Testis (tissue), 3 donors: ENCODE measurements around the gene GFPT2. TPM values are rescaled to one million over a fixed set of nuclear protein-coding genes. Genes with fewer than 3 reads are reported as not detected.

Experiments used
- DNase-seq: peaks from one replicate; pipeline ENCODE4 v3.0.0-alpha.2; 2019
- H3K27ac ChIP-seq, 2 donors: fragments of 200-600 bp; sonication (generic); one replicate each; pipeline ENCODE4 v1.5.1; 2019
- H3K27me3 ChIP-seq: fragments of 200-600 bp; sonication (generic); one replicate; pipeline ENCODE4 v1.5.1; 2019
- H3K36me3 ChIP-seq: fragments of 200-600 bp; sonication (generic); one replicate; pipeline ENCODE4 v1.5.1; 2017; ENCODE audit warnings: low read depth; ENCODE audit errors: missing control alignments
- H3K4me1 ChIP-seq: fragments of 200-600 bp; sonication (generic); one replicate; pipeline ENCODE4 v1.5.1; 2019
- H3K4me3 ChIP-seq, 2 donors: fragments of 200-600 bp; sonication (generic); one replicate each; pipeline ENCODE4 v1.5.1; 2017 to 2019
- H3K9me3 ChIP-seq: fragments of 200-600 bp; sonication (generic); one replicate; pipeline ENCODE4 v1.5.1; 2017
- POLR2A ChIP-seq: fragments of 450-650 bp; IDR thresholded peaks from one replicate; pipeline ENCODE4 v1.6.1; 2017; ENCODE audit warnings: antibody characterized with exemption, mild to moderate bottlenecking, moderate library complexity
- WGBS, 2 donors: methylation state at CpG; one replicate each; pipeline ENCODE4 v1.1.5; 2018; 5-methylcytosine and 5-hydroxymethylcytosine counted together
- intact Hi-C: fragments of 100-400 bp; cut with DNase I; formaldehyde crosslinking; loops from one replicate; pipeline ENCODE4 v1.15.1; 2023; ENCODE audit warnings: low total_unique reads
- polyA plus RNA-seq: library from polyadenylated mRNA; stranded (reverse); fragments of 350-450 nt; fragmentation: Illumina TruSeq; extraction: RNeasy Lipid Tissue Mini Kit (QIAGEN cat#74804); gene quantifications from one replicate; pipeline ENCODE4 v1.2.3, GENCODE V29; 2014; ENCODE audit warnings: low read depth, low replicate concordance; ENCODE audit not compliant: insufficient read depth
- total RNA-seq, 2 donors: library from RNA; depleted of rRNA; stranded (reverse); fragments of >200 nt; gene quantifications; one replicate each; pipeline ENCODE4 v1.2.3, GENCODE V29; 2016
- TF ChIP-seq, protein P1 (sequence below), 3 experiments: fragments of 450-650 bp in 2 of 3; fragments of 200-600 bp in 1 of 3; sonication (generic) in 1 of 3; IDR thresholded peaks; one replicate each; pipeline ENCODE4 v1.5.1; 2016 to 2019; ENCODE audit warnings: antibody characterized with exemption in 3 of 3, mild to moderate bottlenecking in 2 of 3, moderate library complexity in 1 of 3

GFPT2 gene
- total and polyA plus RNA-seq, 3 donors from 2014 or later, result 17.6 to 21.7 (median 17.9) TPM

DNA sequence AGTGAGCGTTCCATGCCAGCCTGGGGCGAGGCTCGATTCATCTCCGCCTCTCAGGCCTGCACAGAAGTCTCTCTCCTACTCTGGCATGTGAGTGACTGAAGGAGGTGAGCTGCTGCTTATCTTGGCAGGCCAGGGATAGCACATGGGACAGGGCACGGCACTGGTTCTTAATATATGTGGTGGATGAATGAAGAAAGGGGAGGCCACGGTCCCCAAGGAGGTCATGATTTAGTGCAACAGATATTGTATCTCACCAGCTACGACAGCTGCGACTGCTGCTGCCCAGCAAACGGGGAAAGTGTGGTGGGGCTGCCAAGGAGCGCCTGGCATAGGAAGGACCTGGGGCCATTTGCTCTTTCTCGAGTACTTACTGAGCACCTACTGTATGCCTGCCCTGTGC lies 41.9 kb downstream of the GFPT2 start:
- H3K27ac ChIP-seq, result no peak overlapping the region
- 88 to 89% methylated on average over 11 of the region's 11 CpGs for WGBS, 2 donors
- no peaks in the 10 kb centered on the region for H3K9me3 ChIP-seq
- intact Hi-C loops, result no loop called here
- no peak for DNase-seq
- H3K36me3 ChIP-seq, result no peaks in the 10 kb centered on the region
- H3K27me3 ChIP-seq, result no peaks in the 10 kb centered on the region
- H3K4me1 ChIP-seq, result no peaks in the 10 kb centered on the region
- no peak overlapping the region for H3K4me3 ChIP-seq
- no peak for TF ChIP-seq POLR2A
- TF ChIP-seq, protein P1, sequence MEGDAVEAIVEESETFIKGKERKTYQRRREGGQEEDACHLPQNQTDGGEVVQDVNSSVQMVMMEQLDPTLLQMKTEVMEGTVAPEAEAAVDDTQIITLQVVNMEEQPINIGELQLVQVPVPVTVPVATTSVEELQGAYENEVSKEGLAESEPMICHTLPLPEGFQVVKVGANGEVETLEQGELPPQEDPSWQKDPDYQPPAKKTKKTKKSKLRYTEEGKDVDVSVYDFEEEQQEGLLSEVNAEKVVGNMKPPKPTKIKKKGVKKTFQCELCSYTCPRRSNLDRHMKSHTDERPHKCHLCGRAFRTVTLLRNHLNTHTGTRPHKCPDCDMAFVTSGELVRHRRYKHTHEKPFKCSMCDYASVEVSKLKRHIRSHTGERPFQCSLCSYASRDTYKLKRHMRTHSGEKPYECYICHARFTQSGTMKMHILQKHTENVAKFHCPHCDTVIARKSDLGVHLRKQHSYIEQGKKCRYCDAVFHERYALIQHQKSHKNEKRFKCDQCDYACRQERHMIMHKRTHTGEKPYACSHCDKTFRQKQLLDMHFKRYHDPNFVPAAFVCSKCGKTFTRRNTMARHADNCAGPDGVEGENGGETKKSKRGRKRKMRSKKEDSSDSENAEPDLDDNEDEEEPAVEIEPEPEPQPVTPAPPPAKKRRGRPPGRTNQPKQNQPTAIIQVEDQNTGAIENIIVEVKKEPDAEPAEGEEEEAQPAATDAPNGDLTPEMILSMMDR (IDR thresholded peaks at IDR 0.05), result no peak

- intact Hi-C loops, result no loop called here
- Histone ChIP-seq H3K4me3 (no peak overlapping the region), H3K27me3 (no peaks in the 10 kb centered on the region), H3K4me1 (no peaks in the 10 kb centered on the region), H3K36me3 (no peaks in the 10 kb centered on the region), H3K27ac (no peak overlapping the region), H3K9me3 (no peaks in the 10 kb centered on the region)
- WGBS, 2 donors, result 89 to 100% methylated on average over 1 to 8 of the region's 8 CpGs
- no peak for DNase-seq
- TF ChIP-seq POLR2A, result no peak
- TF ChIP-seq, protein P1 (IDR thresholded peaks at IDR 0.05), result no peak
These were observed 46.3 kb downstream of the GFPT2 start for GRCh38 chr5:180306796-180307195.

- intact Hi-C loops, result no loop called here
- H3K27ac ChIP-seq, result no peak overlapping the region
- no peaks in the 10 kb centered on the region for H3K36me3 ChIP-seq
- DNase-seq, result peak; percentile 47
- TF ChIP-seq, protein P1 (IDR thresholded peaks at IDR 0.05), result no peak
- no peak for TF ChIP-seq POLR2A
- no peaks in the 10 kb centered on the region for H3K4me1 ChIP-seq
- H3K27me3 ChIP-seq, result no peaks in the 10 kb centered on the region
- no peak overlapping the region for H3K4me3 ChIP-seq
- WGBS, 2 donors, result 66 to 69% methylated on average over 11 to 12 of the region's 12 CpGs
- H3K9me3 ChIP-seq, result no peaks in the 10 kb centered on the region
These were observed 47.7 kb downstream of the GFPT2 start for GRCh38 chr5:180305481-180305880.

- Histone ChIP-seq H3K4me3 (no peak overlapping the region), H3K27me3 (no peaks in the 10 kb centered on the region), H3K36me3 (no peaks in the 10 kb centered on the region), H3K4me1 (no peaks in the 10 kb centered on the region), H3K27ac (no peak overlapping the region), H3K9me3 (no peaks in the 10 kb centered on the region)
- DNase-seq, result no peak
- 71 to 78% methylated on average over 10 to 16 of the region's 18 CpGs for WGBS, 2 donors
- intact Hi-C loops, result no loop called here
- TF ChIP-seq, protein P1 (IDR thresholded peaks at IDR 0.05), result no peak
- no peak for TF ChIP-seq POLR2A
These were observed 48.4 kb downstream of the GFPT2 start for GRCh38 chr5:180304431-180305375.

DNA sequence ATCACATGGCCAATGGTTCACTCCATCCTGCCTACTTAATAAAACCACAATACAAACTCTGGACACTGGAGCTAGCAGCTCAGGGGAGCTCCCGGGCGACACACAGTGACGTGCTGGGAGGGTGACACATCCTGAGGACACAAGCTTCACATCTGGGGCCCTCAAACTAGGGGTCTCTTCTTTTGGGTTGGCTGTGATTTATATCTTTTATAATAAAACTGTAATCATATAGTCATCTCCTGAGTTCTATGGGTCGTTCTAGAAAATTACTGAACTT lies 49.2 kb downstream of the GFPT2 start:
- no peak for TF ChIP-seq POLR2A
- TF ChIP-seq, protein P1 (IDR thresholded peaks at IDR 0.05), result no peak
- Histone ChIP-seq H3K4me3 (no peak overlapping the region), H3K27me3 (no peaks in the 10 kb centered on the region), H3K36me3 (no peaks in the 10 kb centered on the region), H3K27ac (no peak overlapping the region), H3K9me3 (no peaks in the 10 kb centered on the region), H3K4me1 (no peaks in the 10 kb centered on the region)
- 86 to 91% methylated on average over 3 to 4 of the region's 4 CpGs for WGBS, 2 donors
- intact Hi-C loops, result no loop called here
- no peak for DNase-seq
